Measurements from ENCODE around the gene CBARP. TPM values are rescaled to one million over a fixed set of nuclear protein-coding genes. Genes with fewer than 3 reads are reported as not detected.
A peak's percentile ranks its signal among the peaks of the same experiment; 100 is the strongest.

The CBARP gene
- total and polyA plus RNA-seq, 2 of the 13 experiments (the other 11 are each of a cell fraction or from before 2014, with no cell fraction given) = 1.2 to 1.4 TPM

- TF ChIP-seq THAP9 (CRISPR knock-in tag; IDR thresholded peaks at IDR 0.05; ENCODE audit: borderline replicate concordance) (peak; percentile 68; the same call in 1 of the 2 replicates), CCAR2 (optimal IDR thresholded peaks at IDR 0.05; ENCODE audit: low read depth, low read length) (no peak), ZNF841 (CRISPR knock-in tag; IDR thresholded peaks at IDR 0.05; ENCODE audit: borderline replicate concordance) (no peak), ETS1 (CRISPR knock-in tag; IDR thresholded peaks at IDR 0.05) (no peak), ARID4A (CRISPR knock-in tag; IDR thresholded peaks at IDR 0.05; ENCODE audit: borderline replicate concordance) (peak; percentile 23; the same call in 1 of the 2 replicates), HMGXB4 (CRISPR knock-in tag; IDR thresholded peaks at IDR 0.05; ENCODE audit: borderline replicate concordance in 1 of 2, low read depth in 1 of 2) (peak in 1 of 2 experiments; percentile 53; a peak in 1 of 4 replicates), NFATC3 (CRISPR knock-in tag; IDR thresholded peaks at IDR 0.05) (no peak), ELF1 (CRISPR knock-in tag; IDR thresholded peaks at IDR 0.05) (no peak), MBD4 (IDR thresholded peaks at IDR 0.05; ENCODE audit: borderline replicate concordance, low read length) (no peak), ZNF567 (CRISPR knock-in tag; IDR thresholded peaks at IDR 0.05; ENCODE audit: borderline replicate concordance) (0 out of 2 replicates have a peak, but pooled peaks have one; percentile 60), ZNF501 (CRISPR knock-in tag; IDR thresholded peaks at IDR 0.05) (peak; percentile 49; the same call in 1 of the 2 replicates), TFDP1 (CRISPR knock-in tag; IDR thresholded peaks at IDR 0.05; ENCODE audit: borderline replicate concordance) (peak; percentile 48; the same call in 1 of the 2 replicates), RXRB (CRISPR knock-in tag; IDR thresholded peaks at IDR 0.05; ENCODE audit: borderline replicate concordance) (no peak)
Observed at GRCh38 chr19:1238369-1239303, 831 bp upstream of the CBARP start (continued).
